SU-DHL-6 (cell line): ENCODE data around the gene CALN1.

Experiments used
- H2AFZ ChIP-seq: fragments of 200-600 bp; sonication (generic); 2 replicates; pipeline ENCODE4 v1.6.1; 2014; ENCODE audit warnings: low read depth, mild to moderate bottlenecking, moderate library complexity, mixed read lengths, antibody characterized with exemption, low read length; ENCODE audit not compliant: severe bottlenecking
- H3F3A ChIP-seq: fragments of 200-600 bp; shearing (Covaris generic); 2 replicates; pipeline ENCODE4 v1.6.0; 2016; ENCODE audit warnings: antibody characterized with exemption, mild to moderate bottlenecking; ENCODE audit not compliant: insufficient read depth
- H3K27ac ChIP-seq: fragments of 200-600 bp; sonication (generic); 2 replicates; pipeline ENCODE4 v1.5.1; 2016; ENCODE audit warnings: low read depth, mild to moderate bottlenecking, low read length, moderate library complexity, mixed read lengths
- H3K27me3 ChIP-seq: fragments of 200-600 bp; sonication (generic), shearing (Covaris generic); 2 replicates; pipeline ENCODE4 v1.6.0; 2014; ENCODE audit warnings: mild to moderate bottlenecking, low read length
- H3K36me3 ChIP-seq: fragments of 200-600 bp; sonication (generic); 2 replicates; pipeline ENCODE4 v1.6.1; 2014; ENCODE audit warnings: mild to moderate bottlenecking, low read length, mixed read lengths
- H3K4me2 ChIP-seq: fragments of 300-600, 200-600 bp; shearing (Covaris generic), sonication (generic); 2 replicates; pipeline ENCODE4 v1.6.0; 2014; ENCODE audit warnings: low read length, low read depth, mild to moderate bottlenecking; ENCODE audit not compliant: poor library complexity, severe bottlenecking
- H3K4me3 ChIP-seq: fragments of 200-600 bp; sonication (generic); 2 replicates; pipeline ENCODE4 v1.5.1; 2014; ENCODE audit warnings: antibody characterized with exemption, low read length, mild to moderate bottlenecking, mixed read lengths; ENCODE audit not compliant: insufficient read depth, poor library complexity, severe bottlenecking
- H3K79me2 ChIP-seq: fragments of 200-600 bp; sonication (generic); 2 replicates; pipeline ENCODE4 v1.6.1; 2014; ENCODE audit warnings: mild to moderate bottlenecking, low read length, moderate library complexity; ENCODE audit not compliant: insufficient read depth
- H3K9ac ChIP-seq: fragments of 200-600 bp; sonication (generic); 2 replicates; pipeline ENCODE4 v1.7.0; 2014; ENCODE audit warnings: mild to moderate bottlenecking, low read length
- H3K9me2 ChIP-seq: fragments of 200-600 bp; sonication (generic); replicated peaks from 2 replicates; pipeline ENCODE4 v1.6.1; 2014; ENCODE audit warnings: low read length; ENCODE audit not compliant: insufficient read depth
- H3K9me3 ChIP-seq: fragments of 200-600 bp; sonication (generic); 2 replicates; pipeline ENCODE4 v1.6.1; 2014; ENCODE audit warnings: low read length, mixed read lengths; ENCODE audit not compliant: insufficient read depth
- H4K20me1 ChIP-seq: fragments of 200-600 bp; sonication (generic); 2 replicates; pipeline ENCODE4 v1.6.1; 2014; ENCODE audit warnings: low read depth, mild to moderate bottlenecking, antibody characterized with exemption, low read length, moderate library complexity, mixed read lengths
- CTCF ChIP-seq: fragments of 200-600 bp; sonication (generic); IDR thresholded peaks from one replicate; pipeline ENCODE4 v1.5.1; 2017; ENCODE audit warnings: antibody characterized with exemption, mild to moderate bottlenecking, low read length, moderate library complexity; ENCODE audit not compliant: insufficient read depth, poor library complexity, severe bottlenecking
- EZH2phosphoT487 ChIP-seq: fragments of 200-600 bp; sonication (generic), shearing (Covaris generic); conservative IDR thresholded peaks from 2 replicates; pipeline ENCODE4 v1.6.1; 2018; ENCODE audit warnings: mild to moderate bottlenecking, antibody characterized with exemption, low read length, moderate library complexity, mixed read lengths

CALN1 gene

GRCh38 chr7:72394016-72394415, 18.1 kb downstream of the CALN1 start:
- Histone ChIP-seq H3K27me3 (no peaks in the 10 kb centered on the region), H3K9me2 (no peaks in the 10 kb centered on the region), H4K20me1 (no peaks in the 10 kb centered on the region), H3K27ac (no peak overlapping the region), H3K4me3 (no peak overlapping the region), H2AFZ (no peak overlapping the region), H3K4me2 (no peak overlapping the region), H3F3A (no peaks in the 10 kb centered on the region), H3K36me3 (no peaks in the 10 kb centered on the region), H3K9me3 (no peaks in the 10 kb centered on the region), H3K9ac (no peak overlapping the region), H3K79me2 (no peaks in the 10 kb centered on the region)
- no peak for TF ChIP-seq EZH2phosphoT487
- TF ChIP-seq CTCF: no peak

GRCh38 chr7:72391821-72392377, 20.2 kb downstream of the CALN1 start:
- no peaks in the 10 kb centered on the region for H3K79me2 ChIP-seq
- H3K27me3 ChIP-seq: 0 out of 2 replicates have a peak, but pooled peaks cover 3% of the 10 kb centered on the region
- H3K9me3 ChIP-seq: no peaks in the 10 kb centered on the region
- no peak overlapping the region for H3K4me3 ChIP-seq
- no peaks in the 10 kb centered on the region for H4K20me1 ChIP-seq
- H2AFZ ChIP-seq: no peak overlapping the region
- TF ChIP-seq CTCF (no peak), EZH2phosphoT487 (no peak)
- no peak overlapping the region for H3K27ac ChIP-seq
- H3K4me2 ChIP-seq: no peak overlapping the region
- no peaks in the 10 kb centered on the region for H3F3A ChIP-seq
- H3K36me3 ChIP-seq: no peaks in the 10 kb centered on the region
- no peak overlapping the region for H3K9ac ChIP-seq
- H3K9me2 ChIP-seq: no peaks in the 10 kb centered on the region

GRCh38 chr7:72386118-72386517, 26.0 kb downstream of the CALN1 start:
- Histone ChIP-seq H3K4me3 (no peak overlapping the region), H3K79me2 (no peaks in the 10 kb centered on the region), H3K27me3 (0 out of 2 replicates have a peak, but pooled peaks cover 3% of the 10 kb centered on the region), H3K9me2 (no peaks in the 10 kb centered on the region), H3K4me2 (no peak overlapping the region), H2AFZ (no peak overlapping the region), H4K20me1 (no peaks in the 10 kb centered on the region), H3K9me3 (no peaks in the 10 kb centered on the region), H3F3A (no peaks in the 10 kb centered on the region), H3K9ac (no peak overlapping the region), H3K36me3 (no peaks in the 10 kb centered on the region), H3K27ac (no peak overlapping the region)
- no peak for TF ChIP-seq EZH2phosphoT487
- no peak for TF ChIP-seq CTCF
